COLO668 (cell line): ENCODE results near the gene DUX4.
"Not testable (repeated sequence)": the region's sequence is repeated elsewhere in the genome, so short reads cannot be mapped to it uniquely, and the experiment has no call there.

Experiments
- DNase-seq: peaks from one replicate; lab custom pipeline; 2025; ENCODE audit not compliant: unreplicated experiment; lab: John Stamatoyannopoulos, UW

DUX4 gene

GRCh38 chr4:190173428-190173827, at the start of gene DUX4:
Gene DUX4 (plus strand): TSS chr4:190173774. CDS start chr4:190173774, 0 bp downstream.
- DNase-seq: not testable (repeated sequence)

DNA sequence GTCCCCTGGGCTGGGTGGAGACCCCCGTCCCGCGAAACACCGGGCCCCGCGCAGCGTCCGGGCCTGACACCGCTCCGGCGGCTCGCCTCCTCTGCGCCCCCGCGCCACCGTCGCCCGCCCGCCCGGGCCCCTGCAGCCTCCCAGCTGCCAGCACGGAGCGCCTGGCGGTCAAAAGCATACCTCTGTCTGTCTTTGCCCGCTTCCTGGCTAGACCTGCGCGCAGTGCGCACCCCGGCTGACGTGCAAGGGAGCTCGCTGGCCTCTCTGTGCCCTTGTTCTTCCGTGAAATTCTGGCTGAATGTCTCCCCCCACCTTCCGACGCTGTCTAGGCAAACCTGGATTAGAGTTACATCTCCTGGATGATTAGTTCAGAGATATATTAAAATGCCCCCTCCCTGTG, 1.9 kb downstream of the DUX4 start:
- DNase-seq: not testable (repeated sequence)

GRCh38 chr4:190177727-190178605, 4.4 kb downstream of the DUX4 start:
- DNase-seq: not testable (repeated sequence)

- not testable (repeated sequence) for DNase-seq
Observed at GRCh38 chr4:190178606-190178990, 5.0 kb downstream of the DUX4 start.

GRCh38 chr4:190179030-190179739, 5.6 kb downstream of the DUX4 start:
- DNase-seq: not testable (repeated sequence)

GRCh38 chr4:190179740-190180094, 6.1 kb downstream of the DUX4 start:
- not testable (repeated sequence) for DNase-seq

- not testable (repeated sequence) for DNase-seq
Observed at GRCh38 chr4:190180947-190181346, 7.4 kb downstream of the DUX4 start.

DNA sequence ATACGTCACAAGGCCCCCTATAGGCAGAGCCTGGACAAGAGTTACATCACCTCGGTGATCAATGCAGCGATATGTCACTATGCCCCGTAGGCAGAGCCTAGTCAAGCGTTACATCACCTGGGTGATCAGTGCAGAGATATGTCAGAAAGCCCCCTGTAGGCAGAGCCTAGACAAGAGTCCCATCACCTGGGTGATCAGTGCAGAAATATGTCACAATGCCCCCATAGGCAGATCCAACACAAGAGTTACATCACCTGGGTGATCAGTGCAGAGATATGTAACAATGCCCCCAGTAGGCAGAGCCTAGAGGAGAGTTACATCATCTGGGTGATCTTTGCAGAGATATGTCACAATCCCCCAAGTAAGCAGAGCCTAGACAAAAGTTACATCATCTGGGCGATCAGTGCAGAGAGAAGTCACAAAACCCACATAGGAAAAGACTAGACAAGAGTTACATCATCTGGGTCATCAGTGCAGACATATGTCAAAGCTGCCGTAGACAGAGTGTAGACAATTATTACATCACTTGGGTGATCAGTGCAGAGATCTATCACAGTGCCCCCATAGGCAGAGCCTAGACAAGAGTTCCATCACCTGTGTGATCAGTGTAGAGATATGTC, 8.0 kb downstream of the DUX4 start:
- DNase-seq: not testable (repeated sequence)

DNA sequence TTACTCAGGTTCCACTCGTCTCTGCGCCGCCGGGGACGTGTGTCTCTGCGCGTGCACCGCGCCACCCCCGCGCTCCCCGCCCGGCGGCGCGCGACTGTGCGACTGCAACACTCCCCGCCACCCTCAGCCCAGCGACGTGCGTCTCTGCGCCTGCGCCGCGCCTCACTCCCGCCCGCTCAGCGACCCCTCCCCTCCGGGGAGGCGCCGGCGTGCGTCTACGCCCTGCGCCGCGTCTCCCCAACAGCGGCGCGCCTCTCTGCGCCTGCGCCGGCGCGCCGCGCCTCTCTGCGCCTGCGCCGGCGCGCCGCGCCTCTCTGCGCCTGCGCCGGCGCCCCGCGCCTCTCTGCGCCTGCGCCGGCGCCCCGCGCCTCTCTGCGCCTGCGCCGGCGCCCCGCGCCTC, 29.9 kb downstream of the DUX4 start:
- not testable (repeated sequence) for DNase-seq
